Ovary (tissue), 9 donors: ENCODE measurements around the gene NAA20. TPM values are rescaled to one million over a fixed set of nuclear protein-coding genes. Genes with fewer than 3 reads are reported as not detected.

ENCODE experiments used
- DNase-seq, 5 donors: peaks; one replicate each; pipeline ENCODE4 v3.0.0-alpha.2; 2019 to 2020
- H3K27ac ChIP-seq, 2 donors: fragments of 200-600 bp; one replicate each; pipeline versions ENCODE4 v1.5.1 to v1.8.0; 2019 to 2022
- H3K27me3 ChIP-seq: fragments of 200-600 bp; one replicate; pipeline ENCODE4 v1.8.0; 2022
- H3K36me3 ChIP-seq: fragments of 200-600 bp; sonication (generic); one replicate; pipeline ENCODE4 v1.5.1; 2019
- H3K4me1 ChIP-seq: one replicate; pipeline ENCODE4 v1.8.1; 2013; ENCODE audit warnings: mild to moderate bottlenecking, moderate library complexity; ENCODE audit not compliant: insufficient read depth
- H3K4me3 ChIP-seq: fragments of 200-600 bp; sonication (generic); one replicate; pipeline ENCODE4 v1.5.1; 2017
- H3K9me3 ChIP-seq, 2 donors: fragments of 200-600 bp in 1 of 2; sonication (generic) in 1 of 2; one replicate each; pipeline versions ENCODE4 v1.5.1 to v1.8.1; 2013 to 2019; ENCODE audit warnings: mild to moderate bottlenecking in 1 of 2, moderate library complexity in 1 of 2
- CTCF ChIP-seq, 3 donors: fragments of 450-650 bp in 2 of 3; fragments of 200-600 bp in 1 of 3; IDR thresholded peaks; one replicate each; pipeline versions ENCODE4 v1.5.1 to v1.8.0; 2016 to 2022; ENCODE audit warnings: antibody characterized with exemption in 3 of 3, mild to moderate bottlenecking in 1 of 3
- EP300 ChIP-seq: sonication (generic); formaldehyde crosslinking; IDR thresholded peaks from one replicate; pipeline ENCODE4 v1.6.1; 2017; ENCODE audit warnings: antibody characterized with exemption
- POLR2A ChIP-seq: fragments of 450-650 bp; IDR thresholded peaks from one replicate; pipeline ENCODE4 v1.6.1; 2017; ENCODE audit warnings: antibody characterized with exemption, mild to moderate bottlenecking, moderate library complexity
- WGBS, 3 donors: extraction: QIAGEN DNeasy Blood & Tissue Kit in 1 of 3; methylation state at CpG; one replicate each; pipeline versions ENCODE4 v1.1.5 to v1.1.7; 2013 to 2017; 5-methylcytosine and 5-hydroxymethylcytosine counted together
- intact Hi-C, 4 donors: fragments of 100-400 bp; cut with DNase I; formaldehyde crosslinking; loops; one replicate each; pipeline versions ENCODE4 v1.11.0 to v1.15.1; 2022 to 2023
- polyA plus RNA-seq, 2 donors: library from polyadenylated mRNA; stranded (reverse); fragments of 200-250 nt in 1 of 2; fragments of 350-450 nt in 1 of 2; fragmentation: Illumina TruSeq in 1 of 2; extraction: RNeasy Lipid Tissue Mini Kit (QIAGEN cat#74804) in 1 of 2; gene quantifications; one replicate each; pipeline ENCODE4 v1.2.3, GENCODE V29; 2013 to 2014
- total RNA-seq, 7 donors: library from RNA; depleted of rRNA in 2 of 7; stranded (reverse); fragments of >200 nt in 2 of 7; fragmentation: NEBNext Ultra II Directional in 3 of 7; extraction: Animal tissue kit (Norgen Biotek cat#: 25700) in 3 of 7; gene quantifications; one replicate each; pipeline versions ENCODE4 v1.1.0 to v1.2.4, GENCODE V29; 2016 to 2023
- donor health status: DM: no; HTN: no; CAD: no; lungs with moderate emphysema.
- donor health status: DM: no; HTN: no; CAD: no.
- donor health status: Bipolar disorder and iron deficiency.
- donor health status: DM: yes; HTN: yes; CAD: no.
- donor health status: DM: no; HTN: no; CAD: no.
- donor health status: DM: yes; HTN: yes; CAD: no.

NAA20 gene
- total and polyA plus RNA-seq, 9 donors: 19.4 to 67.6 (median 46.1) TPM

- Histone ChIP-seq H3K27me3 (no peaks in the 10 kb centered on the region), H3K36me3 (no peaks in the 10 kb centered on the region), H3K27ac (no peak overlapping the region), H3K4me3 (no peak overlapping the region), H3K4me1 (peaks cover 3% of the 10 kb centered on the region), H3K9me3 (no peaks in the 10 kb centered on the region)
- 2 to 3% (median 2%) methylated on average over 4 of the region's 4 CpGs for WGBS, 3 donors
- DNase-seq: no peak
- intact Hi-C loops: no loop called here
- TF ChIP-seq POLR2A (no peak), EP300 (no peak), CTCF (IDR thresholded peaks at IDR 0.05) (no peak)
Observed at GRCh38 chr20:20010639-20011500, 6.3 kb upstream of the NAA20 start.

- Histone ChIP-seq H3K4me3 (no peak overlapping the region), H3K9me3 (no peaks in the 10 kb centered on the region), H3K36me3 (no peaks in the 10 kb centered on the region), H3K27me3 (no peaks in the 10 kb centered on the region), H3K4me1 (peaks cover 3% of the 10 kb centered on the region), H3K27ac (no peak overlapping the region)
- no peak for TF ChIP-seq EP300
- DNase-seq: no peak
- WGBS, 3 donors: 57 to 72% (median 65%) methylated on average over 2 of the region's 2 CpGs
- intact Hi-C loops: no loop called here
Observed at GRCh38 chr20:20012541-20012940, 4.6 kb upstream of the NAA20 start.

GRCh38 chr20:20014659-20015058 is 2.5 kb upstream of the NAA20 start:
- no peaks in the 10 kb centered on the region for H3K36me3 ChIP-seq
- H3K9me3 ChIP-seq: no peaks in the 10 kb centered on the region
- TF ChIP-seq CTCF (IDR thresholded peaks at IDR 0.05) (no peak), POLR2A (no peak), EP300 (no peak)
- H3K4me1 ChIP-seq: peaks cover 13% of the 10 kb centered on the region
- intact Hi-C loops: no loop called here
- no peak for DNase-seq
- no peak overlapping the region for H3K27ac ChIP-seq
- no peak overlapping the region for H3K4me3 ChIP-seq
- WGBS, 3 donors: 45 to 63% (median 56%) methylated on average over 2 of the region's 2 CpGs
- no peaks in the 10 kb centered on the region for H3K27me3 ChIP-seq

- DNase-seq: no peak
- no peaks in the 10 kb centered on the region for H3K9me3 ChIP-seq
- peak overlapping the region in 1 of 2 donors; percentile 23 for H3K27ac ChIP-seq
- no peak for TF ChIP-seq EP300
- no peak for TF ChIP-seq POLR2A
- TF ChIP-seq CTCF (IDR thresholded peaks at IDR 0.05): no peak
- peak overlapping the region; percentile 95 for H3K4me3 ChIP-seq
- 2 to 5% (median 2%) methylated on average over 8 to 17 of the region's 17 CpGs for WGBS, 3 donors
- H3K36me3 ChIP-seq: no peaks in the 10 kb centered on the region
- intact Hi-C loops: no loop called here
- no peaks in the 10 kb centered on the region for H3K27me3 ChIP-seq
- peaks cover 11% of the 10 kb centered on the region for H3K4me1 ChIP-seq
Observed at GRCh38 chr20:20017844-20018185, 653 bp downstream of the NAA20 start.

- DNase-seq: no peak
- Histone ChIP-seq H3K4me3 (peak overlapping the region; percentile 95), H3K9me3 (no peaks in the 10 kb centered on the region), H3K4me1 (peaks cover 11% of the 10 kb centered on the region), H3K27ac (no peak overlapping the region), H3K36me3 (no peaks in the 10 kb centered on the region), H3K27me3 (no peaks in the 10 kb centered on the region)
- no peak for TF ChIP-seq EP300
- no peak for TF ChIP-seq POLR2A
- no peak for TF ChIP-seq CTCF (IDR thresholded peaks at IDR 0.05)
- 80 to 90% (median 82%) methylated on average over 8 of the region's 8 CpGs for WGBS, 3 donors
- intact Hi-C loops: no loop called here
Observed at GRCh38 chr20:20018366-20018765, 1.2 kb downstream of the NAA20 start.
